ENCODE results near the gene SNRNP70.

Gene SNRNP70

GRCh38 chr19:49155820-49156346 lies 70.6 kb downstream of the SNRNP70 start (continued):
- TF ChIP-seq ZNF565 (CRISPR knock-in tag; conservative IDR thresholded peaks at IDR 0.05; ENCODE audit: low read depth) (no peak), GLIS3 (CRISPR knock-in tag; IDR thresholded peaks at IDR 0.05) (no peak), ARNTL (CRISPR knock-in tag; IDR thresholded peaks at IDR 0.05; ENCODE audit: borderline replicate concordance, low read depth) (no peak), SNAI2 (CRISPR knock-in tag; IDR thresholded peaks at IDR 0.05) (no peak), ZFP30 (CRISPR knock-in tag; IDR thresholded peaks at IDR 0.05) (no peak)

- ATAC-seq: peak; percentile 99
- TF ChIP-seq BACH2 (CRISPR knock-in tag; IDR thresholded peaks at IDR 0.05; ENCODE audit: borderline replicate concordance) (no peak), ARNTL (CRISPR knock-in tag; IDR thresholded peaks at IDR 0.05; ENCODE audit: borderline replicate concordance, low read depth) (no peak), TOX (CRISPR knock-in tag; IDR thresholded peaks at IDR 0.05; ENCODE audit: borderline replicate concordance) (no peak), ZNF70 (CRISPR knock-in tag; IDR thresholded peaks at IDR 0.05) (no peak), TCF4 (CRISPR knock-in tag; IDR thresholded peaks at IDR 0.05; ENCODE audit: borderline replicate concordance) (no peak), POU6F1 (CRISPR knock-in tag; IDR thresholded peaks at IDR 0.05; ENCODE audit: borderline replicate concordance, low read depth) (no peak), ZFP3 (CRISPR knock-in tag; IDR thresholded peaks at IDR 0.05) (no peak), ESRRG (CRISPR knock-in tag; IDR thresholded peaks at IDR 0.05) (no peak), ISL1 (CRISPR knock-in tag; IDR thresholded peaks at IDR 0.05) (no peak), ZNF565 (CRISPR knock-in tag; conservative IDR thresholded peaks at IDR 0.05; ENCODE audit: low read depth) (no peak)
Measured at GRCh38 chr19:49157445-49158224, 72.4 kb downstream of the SNRNP70 start, which contains the start of gene TRPM4. TRPM4 (plus strand) TSS chr19:49157792; CDS start chr19:49157867, 75 bp downstream.

Data from SK-N-SH treated with all-trans-retinoic acid at 6 μM for 48 hours (cell line).